ENCODE data around the gene CCSER1. TPM values are rescaled to one million over a fixed set of nuclear protein-coding genes. Genes with fewer than 3 reads are reported as not detected.

CCSER1 gene
- total and polyA plus RNA-seq, 2 of the 8 experiments (the other 6 are each of a cell fraction or from before 2014, with no cell fraction given), result 0.26 to 0.84 TPM

DNA sequence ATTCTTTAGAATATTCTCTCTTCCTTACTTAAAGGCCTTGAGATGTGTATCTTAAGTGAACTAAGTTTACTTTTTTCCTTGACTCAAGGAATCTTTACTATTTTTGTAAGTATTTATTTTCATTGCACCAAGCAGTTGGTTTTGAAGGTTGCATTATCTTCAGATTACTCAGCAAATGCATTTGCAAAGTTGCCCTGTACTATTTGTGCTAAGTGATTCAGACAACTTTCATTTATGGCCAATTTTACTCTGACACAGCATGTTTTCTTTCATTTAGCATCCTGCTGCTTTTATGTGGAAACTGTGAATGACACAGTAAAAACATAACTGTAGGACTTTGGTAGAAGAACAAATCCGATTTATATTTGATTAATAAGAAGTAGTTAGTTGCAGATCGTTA, 191.0 kb downstream of the CCSER1 start (continued):
- TF ChIP-seq, protein P1, sequence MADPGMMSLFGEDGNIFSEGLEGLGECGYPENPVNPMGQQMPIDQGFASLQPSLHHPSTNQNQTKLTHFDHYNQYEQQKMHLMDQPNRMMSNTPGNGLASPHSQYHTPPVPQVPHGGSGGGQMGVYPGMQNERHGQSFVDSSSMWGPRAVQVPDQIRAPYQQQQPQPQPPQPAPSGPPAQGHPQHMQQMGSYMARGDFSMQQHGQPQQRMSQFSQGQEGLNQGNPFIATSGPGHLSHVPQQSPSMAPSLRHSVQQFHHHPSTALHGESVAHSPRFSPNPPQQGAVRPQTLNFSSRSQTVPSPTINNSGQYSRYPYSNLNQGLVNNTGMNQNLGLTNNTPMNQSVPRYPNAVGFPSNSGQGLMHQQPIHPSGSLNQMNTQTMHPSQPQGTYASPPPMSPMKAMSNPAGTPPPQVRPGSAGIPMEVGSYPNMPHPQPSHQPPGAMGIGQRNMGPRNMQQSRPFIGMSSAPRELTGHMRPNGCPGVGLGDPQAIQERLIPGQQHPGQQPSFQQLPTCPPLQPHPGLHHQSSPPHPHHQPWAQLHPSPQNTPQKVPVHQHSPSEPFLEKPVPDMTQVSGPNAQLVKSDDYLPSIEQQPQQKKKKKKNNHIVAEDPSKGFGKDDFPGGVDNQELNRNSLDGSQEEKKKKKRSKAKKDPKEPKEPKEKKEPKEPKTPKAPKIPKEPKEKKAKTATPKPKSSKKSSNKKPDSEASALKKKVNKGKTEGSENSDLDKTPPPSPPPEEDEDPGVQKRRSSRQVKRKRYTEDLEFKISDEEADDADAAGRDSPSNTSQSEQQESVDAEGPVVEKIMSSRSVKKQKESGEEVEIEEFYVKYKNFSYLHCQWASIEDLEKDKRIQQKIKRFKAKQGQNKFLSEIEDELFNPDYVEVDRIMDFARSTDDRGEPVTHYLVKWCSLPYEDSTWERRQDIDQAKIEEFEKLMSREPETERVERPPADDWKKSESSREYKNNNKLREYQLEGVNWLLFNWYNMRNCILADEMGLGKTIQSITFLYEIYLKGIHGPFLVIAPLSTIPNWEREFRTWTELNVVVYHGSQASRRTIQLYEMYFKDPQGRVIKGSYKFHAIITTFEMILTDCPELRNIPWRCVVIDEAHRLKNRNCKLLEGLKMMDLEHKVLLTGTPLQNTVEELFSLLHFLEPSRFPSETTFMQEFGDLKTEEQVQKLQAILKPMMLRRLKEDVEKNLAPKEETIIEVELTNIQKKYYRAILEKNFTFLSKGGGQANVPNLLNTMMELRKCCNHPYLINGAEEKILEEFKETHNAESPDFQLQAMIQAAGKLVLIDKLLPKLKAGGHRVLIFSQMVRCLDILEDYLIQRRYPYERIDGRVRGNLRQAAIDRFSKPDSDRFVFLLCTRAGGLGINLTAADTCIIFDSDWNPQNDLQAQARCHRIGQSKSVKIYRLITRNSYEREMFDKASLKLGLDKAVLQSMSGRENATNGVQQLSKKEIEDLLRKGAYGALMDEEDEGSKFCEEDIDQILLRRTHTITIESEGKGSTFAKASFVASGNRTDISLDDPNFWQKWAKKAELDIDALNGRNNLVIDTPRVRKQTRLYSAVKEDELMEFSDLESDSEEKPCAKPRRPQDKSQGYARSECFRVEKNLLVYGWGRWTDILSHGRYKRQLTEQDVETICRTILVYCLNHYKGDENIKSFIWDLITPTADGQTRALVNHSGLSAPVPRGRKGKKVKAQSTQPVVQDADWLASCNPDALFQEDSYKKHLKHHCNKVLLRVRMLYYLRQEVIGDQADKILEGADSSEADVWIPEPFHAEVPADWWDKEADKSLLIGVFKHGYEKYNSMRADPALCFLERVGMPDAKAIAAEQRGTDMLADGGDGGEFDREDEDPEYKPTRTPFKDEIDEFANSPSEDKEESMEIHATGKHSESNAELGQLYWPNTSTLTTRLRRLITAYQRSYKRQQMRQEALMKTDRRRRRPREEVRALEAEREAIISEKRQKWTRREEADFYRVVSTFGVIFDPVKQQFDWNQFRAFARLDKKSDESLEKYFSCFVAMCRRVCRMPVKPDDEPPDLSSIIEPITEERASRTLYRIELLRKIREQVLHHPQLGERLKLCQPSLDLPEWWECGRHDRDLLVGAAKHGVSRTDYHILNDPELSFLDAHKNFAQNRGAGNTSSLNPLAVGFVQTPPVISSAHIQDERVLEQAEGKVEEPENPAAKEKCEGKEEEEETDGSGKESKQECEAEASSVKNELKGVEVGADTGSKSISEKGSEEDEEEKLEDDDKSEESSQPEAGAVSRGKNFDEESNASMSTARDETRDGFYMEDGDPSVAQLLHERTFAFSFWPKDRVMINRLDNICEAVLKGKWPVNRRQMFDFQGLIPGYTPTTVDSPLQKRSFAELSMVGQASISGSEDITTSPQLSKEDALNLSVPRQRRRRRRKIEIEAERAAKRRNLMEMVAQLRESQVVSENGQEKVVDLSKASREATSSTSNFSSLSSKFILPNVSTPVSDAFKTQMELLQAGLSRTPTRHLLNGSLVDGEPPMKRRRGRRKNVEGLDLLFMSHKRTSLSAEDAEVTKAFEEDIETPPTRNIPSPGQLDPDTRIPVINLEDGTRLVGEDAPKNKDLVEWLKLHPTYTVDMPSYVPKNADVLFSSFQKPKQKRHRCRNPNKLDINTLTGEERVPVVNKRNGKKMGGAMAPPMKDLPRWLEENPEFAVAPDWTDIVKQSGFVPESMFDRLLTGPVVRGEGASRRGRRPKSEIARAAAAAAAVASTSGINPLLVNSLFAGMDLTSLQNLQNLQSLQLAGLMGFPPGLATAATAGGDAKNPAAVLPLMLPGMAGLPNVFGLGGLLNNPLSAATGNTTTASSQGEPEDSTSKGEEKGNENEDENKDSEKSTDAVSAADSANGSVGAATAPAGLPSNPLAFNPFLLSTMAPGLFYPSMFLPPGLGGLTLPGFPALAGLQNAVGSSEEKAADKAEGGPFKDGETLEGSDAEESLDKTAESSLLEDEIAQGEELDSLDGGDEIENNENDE (IDR thresholded peaks at IDR 0.05; ENCODE audit: insufficient replicate concordance, low read length), result no peak
- no peak for TF ChIP-seq TBP (IDR thresholded peaks at IDR 0.05; ENCODE audit: low read depth, low read length)
- TF ChIP-seq BACH1 (IDR thresholded peaks at IDR 0.05; ENCODE audit: low read length), result no peak
- no peak for TF ChIP-seq POLR2AphosphoS5 (IDR thresholded peaks at IDR 0.05; ENCODE audit: low read depth, low read length)
- TF ChIP-seq SAP30 (IDR thresholded peaks at IDR 0.05; ENCODE audit: insufficient read depth, insufficient replicate concordance, low read length), result no peak
- TF ChIP-seq SRF (IDR thresholded peaks at IDR 0.05; ENCODE audit: low read depth, low read length), result no peak
- no peak for TF ChIP-seq CTCF (IDR thresholded peaks at IDR 0.05; ENCODE audit: control extremely low read depth in 1 of 3, insufficient read depth in 1 of 3, low read depth in 1 of 3, low read length in 3 of 3)
- no peak for TF ChIP-seq HDAC2 (IDR thresholded peaks at IDR 0.05; ENCODE audit: borderline replicate concordance in 1 of 2, low read depth in 2 of 2, low read length in 2 of 2)
